Measurements from ENCODE around the gene PKHD1. TPM values are rescaled to one million over a fixed set of nuclear protein-coding genes. Genes with fewer than 3 reads are reported as not detected.

The PKHD1 gene
- total RNA-seq, 4 donors from 2014 or later: 0.16 to 0.60 (median 0.32) TPM

GRCh38 chr6:51765230-51765629, 322.2 kb downstream of the PKHD1 start:
- intact Hi-C loops (cut with DNase I; ENCODE audit: low total_unique reads): no loop called here
- 95 to 100% methylated on average over 1 of the region's 1 CpG for WGBS, 2 donors (ENCODE audit: low coverage in 1 of 2)
- no peak for TF ChIP-seq POLR2A (IDR thresholded peaks at IDR 0.05)
- TF ChIP-seq EP300 (IDR thresholded peaks at IDR 0.05; ENCODE audit: low read depth): no peak
- no peak for TF ChIP-seq POLR2AphosphoS5 (IDR thresholded peaks at IDR 0.05)
- no peak for TF ChIP-seq CTCF (IDR thresholded peaks at IDR 0.05)

GRCh38 chr6:51753635-51754034, 333.8 kb downstream of the PKHD1 start:
- Histone ChIP-seq H3K36me3 (no peaks in the 10 kb centered on the region), H3K27ac (no peak overlapping the region), H3K4me3 (no peak overlapping the region), H3K9me3 (no peaks in the 10 kb centered on the region), H3K27me3 (no peaks in the 10 kb centered on the region), H3K4me1 (no peaks in the 10 kb centered on the region)
- DNase-seq: peak; percentile 8
- 40% methylated on average over 6 of the region's 6 CpGs; no CpG with 5 or more reads in 1 of the 2 donors for WGBS, 2 donors (ENCODE audit: low coverage in 1 of 2)
- TF ChIP-seq CTCF (IDR thresholded peaks at IDR 0.05) (peak in 2 of 5 experiments; percentile 17 to 26), POLR2A (IDR thresholded peaks at IDR 0.05) (no peak), EP300 (IDR thresholded peaks at IDR 0.05; ENCODE audit: low read depth) (no peak), POLR2AphosphoS5 (IDR thresholded peaks at IDR 0.05) (no peak)
- in situ Hi-C loops (cut with MboI; ENCODE audit: low pct_ligation_motif_present in 1 of 4, low pct_unique_long_range_greater_than_20kb in 1 of 4, low sequenced_read_pairs in 3 of 4) (no loop called here), intact Hi-C loops (cut with DNase I; ENCODE audit: low total_unique reads) (no loop called here)

More at GRCh38 chr6:51765230-51765629, 322.2 kb downstream of the PKHD1 start:
- H3K36me3 ChIP-seq: no peaks in the 10 kb centered on the region
- no peaks in the 10 kb centered on the region for H3K9me3 ChIP-seq
- H3K27me3 ChIP-seq: no peaks in the 10 kb centered on the region
- in situ Hi-C loops (cut with MboI; ENCODE audit: low pct_ligation_motif_present in 1 of 4, low pct_unique_long_range_greater_than_20kb in 1 of 4, low sequenced_read_pairs in 3 of 4): no loop called here
- H3K27ac ChIP-seq: no peak overlapping the region
- H3K4me3 ChIP-seq: no peak overlapping the region
- H3K4me1 ChIP-seq: no peaks in the 10 kb centered on the region
- DNase-seq: no peak

GRCh38 chr6:51743999-51744398, 343.4 kb downstream of the PKHD1 start:
- in situ Hi-C loops (cut with MboI; ENCODE audit: low pct_ligation_motif_present in 1 of 4, low pct_unique_long_range_greater_than_20kb in 1 of 4, low sequenced_read_pairs in 3 of 4): no loop called here
- H3K27ac ChIP-seq: no peak overlapping the region
- H3K27me3 ChIP-seq: no peaks in the 10 kb centered on the region
- H3K36me3 ChIP-seq: no peaks in the 10 kb centered on the region
- no peaks in the 10 kb centered on the region for H3K9me3 ChIP-seq
- TF ChIP-seq POLR2AphosphoS5 (IDR thresholded peaks at IDR 0.05) (no peak), EP300 (IDR thresholded peaks at IDR 0.05; ENCODE audit: low read depth) (no peak), POLR2A (IDR thresholded peaks at IDR 0.05) (no peak), CTCF (IDR thresholded peaks at IDR 0.05) (no peak)
- no peak for DNase-seq
- WGBS, 2 donors (ENCODE audit: low coverage in 1 of 2): 73 to 80% methylated on average over 1 to 2 of the region's 2 CpGs
- H3K4me3 ChIP-seq: no peak overlapping the region
- intact Hi-C loops (cut with DNase I; ENCODE audit: low total_unique reads): no loop called here
- H3K4me1 ChIP-seq: no peaks in the 10 kb centered on the region

- Histone ChIP-seq H3K36me3 (no peaks in the 10 kb centered on the region), H3K27me3 (no peaks in the 10 kb centered on the region), H3K27ac (no peak overlapping the region), H3K4me3 (no peak overlapping the region), H3K4me1 (no peaks in the 10 kb centered on the region), H3K9me3 (no peaks in the 10 kb centered on the region)
- in situ Hi-C loops (cut with MboI; ENCODE audit: low pct_ligation_motif_present in 1 of 4, low pct_unique_long_range_greater_than_20kb in 1 of 4, low sequenced_read_pairs in 3 of 4) (no loop called here), intact Hi-C loops (cut with DNase I; ENCODE audit: low total_unique reads) (no loop called here)
- TF ChIP-seq EP300 (IDR thresholded peaks at IDR 0.05; ENCODE audit: low read depth): no peak
- TF ChIP-seq POLR2A (IDR thresholded peaks at IDR 0.05): no peak
- TF ChIP-seq CTCF (IDR thresholded peaks at IDR 0.05): no peak
- no peak for TF ChIP-seq POLR2AphosphoS5 (IDR thresholded peaks at IDR 0.05)
- no peak for DNase-seq
- 70 to 94% methylated on average over 2 of the region's 2 CpGs for WGBS, 2 donors (ENCODE audit: low coverage in 1 of 2)
These were observed 346.8 kb downstream of the PKHD1 start for GRCh38 chr6:51740658-51741057.
